Spleen (tissue), 11 donors: ENCODE results near the gene CHRNG. TPM values are rescaled to one million over a fixed set of nuclear protein-coding genes. Genes with fewer than 3 reads are reported as not detected.

ENCODE experiments used
- DNase-seq: peaks from one replicate; pipeline ENCODE4 v3.0.0-alpha.2; 2020
- H3K27ac ChIP-seq, 8 donors: fragments of 200-600 bp; sonication (generic) in 7 of 8; 1 replicate in 4 of 8; 2 replicates in 4 of 8; pipeline versions ENCODE4 v1.5.0 to v1.8.0; 2016 to 2021; ENCODE audit warnings: inconsistent platforms in 4 of 8, mild to moderate bottlenecking in 4 of 8, moderate library complexity in 1 of 8
- H3K27me3 ChIP-seq, 7 donors: fragments of 200-600 bp; sonication (generic) in 6 of 7; replicated peaks in 1 of 7; 1 replicate in 4 of 7; 2 replicates in 3 of 7; pipeline versions ENCODE4 v1.5.0 to v1.8.0; 2016 to 2021; ENCODE audit warnings: inconsistent platforms in 3 of 7, mild to moderate bottlenecking in 1 of 7
- H3K36me3 ChIP-seq, 6 donors: fragments of 200-600 bp; sonication (generic) in 5 of 6; 1 replicate in 4 of 6; 2 replicates in 2 of 6; pipeline versions ENCODE4 v1.5.0 to v1.8.0; 2016 to 2021; ENCODE audit warnings: inconsistent platforms in 2 of 6
- H3K4me1 ChIP-seq, 6 donors: fragments of 200-600 bp; sonication (generic) in 5 of 6; 1 replicate in 3 of 6; 2 replicates in 3 of 6; pipeline versions ENCODE4 v1.5.0 to v1.8.0; 2016 to 2021; ENCODE audit warnings: inconsistent platforms in 3 of 6
- H3K4me3 ChIP-seq, 8 donors: fragments of 200-600 bp; sonication (generic) in 7 of 8; 1 replicate in 4 of 8; 2 replicates in 4 of 8; pipeline versions ENCODE4 v1.5.0 to v1.8.0; 2016 to 2021; ENCODE audit warnings: inconsistent platforms in 4 of 8, mild to moderate bottlenecking in 4 of 8, moderate library complexity in 2 of 8
- H3K9me3 ChIP-seq, 8 donors: fragments of 200-600 bp; sonication (generic) in 7 of 8; 1 replicate in 4 of 8; 2 replicates in 4 of 8; pipeline versions ENCODE4 v1.5.0 to v1.8.0; 2016 to 2021; ENCODE audit warnings: inconsistent platforms in 4 of 8
- POLR2A ChIP-seq, 3 donors: fragments of 450-650 bp; IDR thresholded peaks; one replicate each; pipeline ENCODE4 v1.5.1; 2017; ENCODE audit warnings: antibody characterized with exemption in 3 of 3, mild to moderate bottlenecking in 1 of 3
- POLR2AphosphoS5 ChIP-seq, 3 donors: sonication (generic); formaldehyde crosslinking; IDR thresholded peaks; one replicate each; pipeline ENCODE4 v1.5.1; 2017; ENCODE audit warnings: antibody characterized with exemption in 3 of 3
- WGBS, 5 donors: extraction: QIAGEN DNeasy Blood & Tissue Kit in 3 of 5; methylation state at CpG; one replicate each; pipeline versions ENCODE4 v1.1.5 to v1.1.7; 2013 to 2018; 5-methylcytosine and 5-hydroxymethylcytosine counted together
- intact Hi-C: fragments of 100-400 bp; cut with DNase I; formaldehyde crosslinking; loops from one replicate; pipeline ENCODE4 v1.15.0; 2023; ENCODE audit warnings: low total_unique reads
- polyA plus RNA-seq, 3 donors: library from polyadenylated mRNA; stranded (reverse); fragments of 200-250 nt; gene quantifications; one replicate each; pipeline ENCODE4 v1.2.1, GENCODE V29; 2013
- total RNA-seq, 7 donors: library from RNA; depleted of rRNA in 3 of 7; stranded (reverse); fragments of >200 nt in 3 of 7; fragmentation: NEBNext Ultra II Directional in 4 of 7; extraction: Animal tissue kit (Norgen Biotek cat#: 25700) in 4 of 7; gene quantifications; one replicate each; pipeline versions ENCODE4 v1.1.0 to v1.2.1, GENCODE V29; 2016 to 2021
- TF ChIP-seq, protein P1 (sequence below), 11 experiments: fragments of 200-600 bp in 7 of 11; fragments of 450-650 bp in 4 of 11; sonication (generic) in 4 of 11; IDR thresholded peaks in 8 of 11; conservative IDR thresholded peaks in 3 of 11; 1 replicate in 7 of 11; 2 replicates in 4 of 11; pipeline versions ENCODE4 v1.4.0 to v1.8.0; 2016 to 2021; ENCODE audit warnings: antibody characterized with exemption in 11 of 11, inconsistent platforms in 4 of 11, mild to moderate bottlenecking in 1 of 11
- donor health status: healthy with polysubstance abuse.
- donor health status: DM: no; HTN: no; CAD: no; lungs with moderate emphysema.
- donor health status: DM: no; HTN: no; CAD: no.
- donor health status: Bipolar disorder and iron deficiency.
- donor health status: healthy.
- donor health status: DM: no; HTN: no; CAD: no.
- donor health status: DM: yes; HTN: yes; CAD: no.

The CHRNG gene
- total and polyA plus RNA-seq, 10 donors: 0.06 TPM; not detected in 9

- no peaks in the 10 kb centered on the region for H3K36me3 ChIP-seq
- TF ChIP-seq POLR2A (IDR thresholded peaks at IDR 0.05) (no peak), POLR2AphosphoS5 (IDR thresholded peaks at IDR 0.05) (no peak)
- TF ChIP-seq, protein P1, sequence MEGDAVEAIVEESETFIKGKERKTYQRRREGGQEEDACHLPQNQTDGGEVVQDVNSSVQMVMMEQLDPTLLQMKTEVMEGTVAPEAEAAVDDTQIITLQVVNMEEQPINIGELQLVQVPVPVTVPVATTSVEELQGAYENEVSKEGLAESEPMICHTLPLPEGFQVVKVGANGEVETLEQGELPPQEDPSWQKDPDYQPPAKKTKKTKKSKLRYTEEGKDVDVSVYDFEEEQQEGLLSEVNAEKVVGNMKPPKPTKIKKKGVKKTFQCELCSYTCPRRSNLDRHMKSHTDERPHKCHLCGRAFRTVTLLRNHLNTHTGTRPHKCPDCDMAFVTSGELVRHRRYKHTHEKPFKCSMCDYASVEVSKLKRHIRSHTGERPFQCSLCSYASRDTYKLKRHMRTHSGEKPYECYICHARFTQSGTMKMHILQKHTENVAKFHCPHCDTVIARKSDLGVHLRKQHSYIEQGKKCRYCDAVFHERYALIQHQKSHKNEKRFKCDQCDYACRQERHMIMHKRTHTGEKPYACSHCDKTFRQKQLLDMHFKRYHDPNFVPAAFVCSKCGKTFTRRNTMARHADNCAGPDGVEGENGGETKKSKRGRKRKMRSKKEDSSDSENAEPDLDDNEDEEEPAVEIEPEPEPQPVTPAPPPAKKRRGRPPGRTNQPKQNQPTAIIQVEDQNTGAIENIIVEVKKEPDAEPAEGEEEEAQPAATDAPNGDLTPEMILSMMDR (IDR thresholded peaks at IDR 0.05 in 8 of 11, conservative IDR thresholded peaks at IDR 0.05 in 3 of 11): no peak
- H3K4me3 ChIP-seq: no peak overlapping the region
- 90 to 97% (median 93%) methylated on average over 3 of the region's 3 CpGs for whole genome bisulfite sequencing, 5 donors
- no peak overlapping the region for H3K27ac ChIP-seq
- no peaks in the 10 kb centered on the region for H3K9me3 ChIP-seq
- intact Hi-C loops: no loop called here
- peaks cover 4 to 54% (median 15%) of the 10 kb centered on the region in 7 donors for H3K27me3 ChIP-seq
- DNase-seq: no peak
- H3K4me1 ChIP-seq: peaks cover 0 to 26% (median 20%) of the 10 kb centered on the region in 6 donors
These were observed 41.0 kb upstream of the CHRNG start for GRCh38 chr2:232498452-232498851.

DNA sequence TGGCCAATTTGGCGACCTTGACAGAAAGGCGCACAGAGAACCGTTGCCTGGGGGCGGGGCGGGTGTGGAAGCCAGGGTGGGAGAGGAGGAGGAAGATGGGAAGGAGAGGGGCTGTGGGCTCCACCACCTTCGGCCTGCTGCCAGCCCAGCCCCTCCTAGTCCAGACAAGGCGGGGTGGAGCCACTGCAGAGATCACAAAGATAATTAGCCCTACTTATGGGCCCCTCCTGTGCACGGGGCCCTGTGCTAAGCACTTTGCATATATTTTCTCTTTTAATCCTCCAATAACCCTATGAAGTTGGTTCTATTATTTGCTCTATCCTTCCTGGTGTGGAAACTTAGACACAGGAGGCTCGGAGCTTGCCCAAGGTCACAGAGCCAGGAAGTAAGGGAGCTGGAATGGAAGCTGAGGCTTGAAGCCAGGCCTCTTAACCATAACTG is 38.1 kb upstream of the CHRNG start:
- peaks cover 0 to 31% (median 23%) of the 10 kb centered on the region in 6 donors for H3K4me1 ChIP-seq
- DNase-seq: no peak
- H3K36me3 ChIP-seq: no peaks in the 10 kb centered on the region
- no peak overlapping the region for H3K4me3 ChIP-seq
- H3K27ac ChIP-seq: peak overlapping the region in 5 of 8 donors; percentile 2 to 40 (median 33)
- TF ChIP-seq POLR2AphosphoS5 (IDR thresholded peaks at IDR 0.05) (no peak), POLR2A (IDR thresholded peaks at IDR 0.05) (no peak)
- TF ChIP-seq, protein P1 (IDR thresholded peaks at IDR 0.05 in 8 of 11, conservative IDR thresholded peaks at IDR 0.05 in 3 of 11): no peak
- 72 to 85% (median 77%) methylated on average over 9 of the region's 9 CpGs for WGBS, 5 donors
- intact Hi-C loops: no loop called here
- peaks cover 4 to 81% (median 28%) of the 10 kb centered on the region in 7 donors for H3K27me3 ChIP-seq
- H3K9me3 ChIP-seq: no peaks in the 10 kb centered on the region

GRCh38 chr2:232501794-232502390 is 37.6 kb upstream of the CHRNG start:
- Histone ChIP-seq H3K27me3 (peaks cover 4 to 81% (median 28%) of the 10 kb centered on the region in 7 donors), H3K4me3 (no peak overlapping the region), H3K4me1 (peaks cover 0 to 31% (median 23%) of the 10 kb centered on the region in 6 donors), H3K36me3 (no peaks in the 10 kb centered on the region), H3K9me3 (no peaks in the 10 kb centered on the region), H3K27ac (peak overlapping the region in 4 of 8 donors; percentile 2 to 40 (median 36))
- no peak for DNase-seq
- 34 to 49% (median 47%) methylated on average over 9 to 10 of the region's 10 CpGs for whole genome bisulfite sequencing, 5 donors
- TF ChIP-seq POLR2AphosphoS5 (IDR thresholded peaks at IDR 0.05) (no peak), POLR2A (IDR thresholded peaks at IDR 0.05) (no peak)
- TF ChIP-seq, protein P1 (IDR thresholded peaks at IDR 0.05 in 8 of 11, conservative IDR thresholded peaks at IDR 0.05 in 3 of 11): no peak
- intact Hi-C loops: no loop called here

DNA sequence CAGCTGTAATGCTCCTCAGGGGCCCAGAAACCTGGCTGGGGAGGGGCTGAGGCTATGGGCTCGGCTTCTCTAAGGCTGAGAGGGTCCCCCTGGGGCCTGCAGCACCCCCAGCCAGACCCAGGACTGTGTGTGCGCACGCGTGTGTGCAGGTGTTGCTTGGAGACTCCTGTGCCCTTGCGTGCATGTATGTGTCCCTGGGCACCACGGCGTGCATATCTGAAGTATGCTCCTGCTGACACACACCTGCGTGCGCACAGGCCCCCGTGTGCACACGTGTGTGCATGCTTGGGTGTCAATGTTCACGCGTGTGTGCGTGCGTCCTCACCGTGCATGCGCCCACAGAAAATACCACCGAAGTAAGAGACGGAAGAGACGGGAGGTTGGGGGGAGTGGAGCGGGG is 37.0 kb upstream of the CHRNG start:
- TF ChIP-seq, protein P1 (IDR thresholded peaks at IDR 0.05 in 8 of 11, conservative IDR thresholded peaks at IDR 0.05 in 3 of 11): no peak
- TF ChIP-seq POLR2A (IDR thresholded peaks at IDR 0.05): no peak
- TF ChIP-seq POLR2AphosphoS5 (IDR thresholded peaks at IDR 0.05): no peak
- peak overlapping the region in 3 of 8 donors; percentile 33 to 64 (median 39) for H3K4me3 ChIP-seq
- intact Hi-C loops: no loop called here
- H3K36me3 ChIP-seq: no peaks in the 10 kb centered on the region
- H3K27me3 ChIP-seq: peaks cover 4 to 81% (median 28%) of the 10 kb centered on the region in 7 donors
- no peaks in the 10 kb centered on the region for H3K9me3 ChIP-seq
- peaks cover 0 to 31% (median 23%) of the 10 kb centered on the region in 6 donors for H3K4me1 ChIP-seq
- DNase-seq: no peak
- no peak overlapping the region for H3K27ac ChIP-seq
- 11 to 34% (median 15%) methylated on average over 3 to 21 of the region's 21 CpGs for WGBS, 5 donors
